GM21576 (cell line): Measurements from ENCODE around the gene DAB2.
"Not testable (repeated sequence)": the region's sequence is repeated elsewhere in the genome, so short reads cannot be mapped to it uniquely, and the experiment has no call there.

Experiments used
- ATAC-seq: cut with Tn5 transposase; IDR thresholded peaks from one replicate; pipeline ENCODE4 v1.9.1; 2021; ENCODE audit warnings: mild to moderate bottlenecking, moderate library complexity; ENCODE audit not compliant: unreplicated experiment

DAB2 gene

GRCh38 chr5:39352951-39353350 is 71.8 kb downstream of the DAB2 start:
- ATAC-seq = no peak

GRCh38 chr5:39352170-39352569 is 72.6 kb downstream of the DAB2 start:
- no peak for ATAC-seq

- no peak for ATAC-seq
These were observed 75.3 kb downstream of the DAB2 start for GRCh38 chr5:39349484-39349883.

- ATAC-seq = no peak
These were observed 82.3 kb downstream of the DAB2 start for GRCh38 chr5:39342460-39342859.

GRCh38 chr5:39341896-39342295 is 82.9 kb downstream of the DAB2 start:
- no peak for ATAC-seq

- ATAC-seq = no peak
These were observed 84.3 kb downstream of the DAB2 start for GRCh38 chr5:39340506-39340905.

- ATAC-seq = no peak
These were observed 87.4 kb downstream of the DAB2 start for GRCh38 chr5:39337252-39337915.

GRCh38 chr5:39334296-39334695 is 90.5 kb downstream of the DAB2 start:
- not testable (repeated sequence) for ATAC-seq

- no peak for ATAC-seq
These were observed 91.7 kb downstream of the DAB2 start for GRCh38 chr5:39333104-39333503.

GRCh38 chr5:39331861-39332381 is 92.9 kb downstream of the DAB2 start:
- ATAC-seq = no peak

- no peak for ATAC-seq
These were observed 96.0 kb downstream of the DAB2 start for GRCh38 chr5:39328731-39329130.

GRCh38 chr5:39323542-39323941 is 101.2 kb downstream of the DAB2 start:
- ATAC-seq = no peak
